Activated CD8-positive, alpha-beta memory T cell treated with anti-CD3 and anti-CD28 coated beads, Interleukin-2, amount 10 ng/mL, durations not matched to agents 7 days and 5 days (primary cell): Measurements from ENCODE around the gene UTF1. TPM values are rescaled to one million over a fixed set of nuclear protein-coding genes. Genes with fewer than 3 reads are reported as not detected.
A peak's percentile ranks its signal among the peaks of the same experiment; 100 is the strongest.
"Not testable (repeated sequence)": the region's sequence is repeated elsewhere in the genome, so short reads cannot be mapped to it uniquely, and the experiment has no call there.

ENCODE experiments used
- ATAC-seq: fragments of 150-1000 bp; cut with Tn5 transposase; one replicate; pipeline ENCODE4 v1.10.0; 2021; ENCODE audit warnings: moderate library complexity
- CTCF ChIA-PET: fragments of 350-600 bp; sonication (Branson Sonifier 250); formaldehyde crosslinking; loops from one replicate; lab custom pipeline; 2021; ENCODE audit warnings: antibody characterized with exemption; lab: Charles Lee
- DNase-seq: peaks from one replicate; pipeline ENCODE4 v3.0.0-alpha.2; 2020
- H3K27ac Mint-ChIP-seq: one replicate; pipeline ENCODE4 v1.8.0; 2021; ENCODE audit warnings: mild to moderate bottlenecking, mixed read lengths
- H3K27me3 Mint-ChIP-seq: one replicate; pipeline ENCODE4 v1.8.0; 2021; ENCODE audit warnings: mixed read lengths
- H3K36me3 Mint-ChIP-seq: one replicate; pipeline ENCODE4 v1.8.0; 2021; ENCODE audit warnings: mild to moderate bottlenecking, mixed read lengths
- H3K4me1 Mint-ChIP-seq: one replicate; pipeline ENCODE4 v1.8.0; 2021; ENCODE audit warnings: mixed read lengths
- H3K4me3 Mint-ChIP-seq: one replicate; pipeline ENCODE4 v1.8.0; 2021; ENCODE audit warnings: mild to moderate bottlenecking, moderate library complexity, mixed read lengths
- H3K9me3 Mint-ChIP-seq: one replicate; pipeline ENCODE4 v1.8.0; 2022; ENCODE audit warnings: low read depth, mixed read lengths
- total RNA-seq, 2 experiments: library from RNA; stranded (reverse); gene quantifications; one replicate each; pipeline ENCODE4 v1.2.3, GENCODE V29; 2021

The UTF1 gene
- total RNA-seq, 2 experiments from 2014 or later, result not detected

- Mint-ChIP-seq H3K36me3 (no peaks in the 10 kb centered on the region), H3K27ac (no peak overlapping the region), H3K27me3 (peaks cover 53% of the 10 kb centered on the region)
These were observed 2.0 kb downstream of the UTF1 start for GRCh38 chr10:133231946-133232574.

GRCh38 chr10:133234796-133235195, 4.8 kb downstream of the UTF1 start:
- peak; percentile 8 for ATAC-seq
- CTCF ChIA-PET, H3K9me3 Mint-ChIP-seq, H3K27ac Mint-ChIP-seq, H3K4me3 Mint-ChIP-seq, H3K36me3 Mint-ChIP-seq, DNase-seq, H3K4me1 Mint-ChIP-seq: not testable (repeated sequence)
- peaks cover 54% of the 10 kb centered on the region for H3K27me3 Mint-ChIP-seq

More at GRCh38 chr10:133231946-133232574, 2.0 kb downstream of the UTF1 start:
- DNase-seq (no peak), ATAC-seq (no peak)
- H3K4me1 Mint-ChIP-seq, result peaks cover 10% of the 10 kb centered on the region
- H3K4me3 Mint-ChIP-seq, result no peak overlapping the region
- CTCF ChIA-PET, result no interaction called here
- H3K9me3 Mint-ChIP-seq, result no peaks in the 10 kb centered on the region

DNA sequence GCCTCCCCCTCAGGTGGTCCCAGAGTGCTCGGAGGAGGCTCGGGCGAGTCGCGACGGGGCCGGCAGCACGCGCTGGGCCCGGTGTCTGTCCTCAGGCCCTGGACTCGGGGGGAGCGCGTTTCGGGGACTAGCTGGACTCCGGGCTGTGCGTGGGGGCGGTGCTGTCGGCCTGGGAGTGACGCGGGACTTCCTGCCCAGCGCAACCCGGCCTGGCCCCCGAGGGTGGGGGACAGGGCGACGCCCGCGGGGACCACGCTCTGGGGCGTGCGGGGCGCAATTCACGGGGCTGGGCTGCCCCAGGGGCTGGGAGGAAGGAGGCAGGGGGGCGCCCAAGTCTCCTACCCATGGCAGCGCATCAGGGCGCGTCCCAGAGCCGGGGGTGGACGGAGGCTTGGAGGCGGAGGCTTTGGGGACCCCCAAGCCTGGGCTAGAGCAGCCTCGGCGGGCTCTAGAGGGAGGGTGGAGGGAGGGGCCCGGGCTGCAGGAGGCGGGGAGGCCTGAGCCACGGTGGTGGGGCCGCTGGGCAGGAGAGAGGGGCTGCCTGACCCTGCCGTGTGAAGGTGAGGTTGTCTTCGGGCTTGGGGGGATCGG, 5.3 kb downstream of the UTF1 start:
- H3K4me1 Mint-ChIP-seq, result peaks cover 5% of the 10 kb centered on the region
- no peaks in the 10 kb centered on the region for H3K9me3 Mint-ChIP-seq
- peaks cover 54% of the 10 kb centered on the region for H3K27me3 Mint-ChIP-seq
- peak; percentile 21 for ATAC-seq
- CTCF ChIA-PET, result no interaction called here
- no peak for DNase-seq
- no peak overlapping the region for H3K4me3 Mint-ChIP-seq
- no peaks in the 10 kb centered on the region for H3K36me3 Mint-ChIP-seq
- no peak overlapping the region for H3K27ac Mint-ChIP-seq

- H3K4me3 Mint-ChIP-seq, result no peak overlapping the region
- DNase-seq (no peak), ATAC-seq (no peak)
- peaks cover 8% of the 10 kb centered on the region for H3K4me1 Mint-ChIP-seq
- H3K27me3 Mint-ChIP-seq, result peaks cover 58% of the 10 kb centered on the region
- no peaks in the 10 kb centered on the region for H3K36me3 Mint-ChIP-seq
- no peaks in the 10 kb centered on the region for H3K9me3 Mint-ChIP-seq
- no peak overlapping the region for H3K27ac Mint-ChIP-seq
- CTCF ChIA-PET, result no interaction called here
These were observed 5.9 kb downstream of the UTF1 start for GRCh38 chr10:133235932-133236331.

GRCh38 chr10:133236401-133237240, 6.6 kb downstream of the UTF1 start:
- CTCF ChIA-PET, result no interaction called here
- Mint-ChIP-seq H3K27me3 (peaks cover 60% of the 10 kb centered on the region), H3K9me3 (no peaks in the 10 kb centered on the region), H3K36me3 (no peaks in the 10 kb centered on the region), H3K27ac (no peak overlapping the region), H3K4me1 (peaks cover 15% of the 10 kb centered on the region), H3K4me3 (no peak overlapping the region)
- ATAC-seq (no peak), DNase-seq (no peak)

DNA sequence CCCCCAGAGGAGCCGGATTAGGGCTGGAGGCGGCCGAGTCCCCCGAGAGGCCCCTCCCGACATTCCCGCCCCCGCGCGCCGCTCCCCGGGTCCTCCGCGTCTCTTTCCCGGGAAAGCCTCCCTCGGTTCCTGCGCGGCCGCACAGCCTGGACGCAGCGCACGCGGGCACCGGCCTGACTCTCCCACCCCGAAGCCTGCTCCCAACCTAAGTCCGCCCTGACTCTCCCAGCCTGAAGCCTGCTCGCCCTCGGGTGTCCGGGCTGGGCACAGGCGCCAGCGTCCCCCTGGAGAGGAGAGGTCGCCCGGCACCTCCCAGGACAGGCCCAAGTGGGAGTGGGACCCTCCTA, 7.2 kb downstream of the UTF1 start:
- DNase-seq (no peak), ATAC-seq (no peak)
- no peaks in the 10 kb centered on the region for H3K36me3 Mint-ChIP-seq
- H3K4me3 Mint-ChIP-seq, result no peak overlapping the region
- peaks cover 57% of the 10 kb centered on the region for H3K27me3 Mint-ChIP-seq
- H3K9me3 Mint-ChIP-seq, result no peaks in the 10 kb centered on the region
- peaks cover 20% of the 10 kb centered on the region for H3K4me1 Mint-ChIP-seq
- CTCF ChIA-PET, result interaction anchor here (1.4 kb wide), 1 partner anchor 20 kb away, joined by 3 read pairs; no protein-coding TSS in a partner anchor
- H3K27ac Mint-ChIP-seq, result no peak overlapping the region

DNA sequence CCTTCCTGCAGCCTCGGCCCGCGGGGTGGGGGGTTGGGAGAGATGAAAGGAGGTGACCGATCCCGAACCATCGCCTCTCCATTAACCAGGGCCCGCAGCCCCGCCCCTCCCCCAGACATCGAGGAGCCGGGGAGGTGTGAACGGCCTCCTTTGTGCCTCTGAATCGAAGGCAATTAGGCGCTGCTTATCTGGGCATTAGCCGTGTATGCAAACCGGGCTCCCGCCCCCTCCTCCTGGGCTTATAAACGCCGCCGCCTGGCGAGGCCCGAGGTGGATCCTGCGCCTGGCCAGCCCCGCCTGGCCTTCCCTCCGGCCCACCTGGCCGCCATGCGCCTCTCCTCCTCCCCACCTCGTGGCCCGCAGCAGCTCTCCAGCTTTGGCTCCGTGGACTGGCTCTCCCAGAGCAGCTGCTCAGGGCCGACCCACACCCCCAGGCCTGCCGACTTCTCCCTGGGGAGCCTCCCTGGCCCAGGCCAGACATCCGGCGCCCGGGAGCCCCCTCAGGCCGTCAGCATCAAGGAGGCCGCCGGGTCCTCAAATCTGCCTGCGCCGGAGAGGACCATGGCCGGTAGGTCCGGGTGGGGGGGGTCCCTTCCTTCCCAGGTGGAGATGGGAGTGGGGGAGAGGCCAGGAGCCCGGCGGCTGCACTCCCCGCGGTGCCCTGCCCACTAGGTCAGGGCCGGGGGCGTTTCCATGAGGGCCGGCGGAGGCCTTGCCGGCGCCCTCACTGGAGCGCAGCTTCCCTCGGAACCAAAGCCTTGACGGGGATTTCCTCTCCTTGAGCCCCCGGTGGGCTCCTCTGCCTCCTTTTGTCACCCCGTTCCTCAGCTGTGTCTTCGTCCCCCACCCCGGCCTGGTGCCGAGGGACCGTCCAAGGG, 7.8 kb downstream of the UTF1 start, which contains the start of gene VENTX:
VENTX (plus strand) TSS at position 268 of the 878 bp plus-strand sequence; CDS start at position 328, 60 bp downstream.
- ATAC-seq, result no peak

GRCh38 chr10:133238466-133238804, 8.4 kb downstream of the UTF1 start:
- DNase-seq, result no peak
- ATAC-seq, result no peak
- CTCF ChIA-PET, result interaction anchor here (1.0 to 1.4 kb wide), 2 partner anchors 19 to 91 kb away, joined by 3 read pairs; no protein-coding TSS in a partner anchor
- Mint-ChIP-seq H3K27me3 (peaks cover 51% of the 10 kb centered on the region), H3K36me3 (no peaks in the 10 kb centered on the region), H3K9me3 (no peaks in the 10 kb centered on the region), H3K4me3 (no peak overlapping the region), H3K27ac (no peak overlapping the region), H3K4me1 (peaks cover 23% of the 10 kb centered on the region)

More for the DNA sequence above, 7.8 kb downstream of the UTF1 start, which contains the start of gene VENTX:
- no peak within 1 kb of the TSS for H3K27ac Mint-ChIP-seq
- CTCF ChIA-PET, result interaction anchor here (1.4 kb wide), 1 partner anchor 19 kb away, joined by 3 read pairs; no protein-coding TSS in a partner anchor
- DNase-seq, result no peak
- peaks cover 23% of the 10 kb centered on the region for H3K4me1 Mint-ChIP-seq
- H3K4me3 Mint-ChIP-seq, result no peak within 1 kb of the TSS
- H3K9me3 Mint-ChIP-seq, result no peaks in the 10 kb centered on the region
- H3K27me3 Mint-ChIP-seq, result peaks cover 55% of the 10 kb centered on the region
- H3K36me3 Mint-ChIP-seq, result no peaks in the 10 kb centered on the region

GRCh38 chr10:133239990-133240389, 10.0 kb downstream of the UTF1 start:
- no peak for ATAC-seq
- H3K27ac Mint-ChIP-seq, result no peak overlapping the region
- no peak for DNase-seq
- H3K9me3 Mint-ChIP-seq, result no peaks in the 10 kb centered on the region
- no peak overlapping the region for H3K4me3 Mint-ChIP-seq
- peaks cover 23% of the 10 kb centered on the region for H3K4me1 Mint-ChIP-seq
- CTCF ChIA-PET, result no interaction called here
- H3K27me3 Mint-ChIP-seq, result peaks cover 39% of the 10 kb centered on the region
- H3K36me3 Mint-ChIP-seq, result no peaks in the 10 kb centered on the region

DNA sequence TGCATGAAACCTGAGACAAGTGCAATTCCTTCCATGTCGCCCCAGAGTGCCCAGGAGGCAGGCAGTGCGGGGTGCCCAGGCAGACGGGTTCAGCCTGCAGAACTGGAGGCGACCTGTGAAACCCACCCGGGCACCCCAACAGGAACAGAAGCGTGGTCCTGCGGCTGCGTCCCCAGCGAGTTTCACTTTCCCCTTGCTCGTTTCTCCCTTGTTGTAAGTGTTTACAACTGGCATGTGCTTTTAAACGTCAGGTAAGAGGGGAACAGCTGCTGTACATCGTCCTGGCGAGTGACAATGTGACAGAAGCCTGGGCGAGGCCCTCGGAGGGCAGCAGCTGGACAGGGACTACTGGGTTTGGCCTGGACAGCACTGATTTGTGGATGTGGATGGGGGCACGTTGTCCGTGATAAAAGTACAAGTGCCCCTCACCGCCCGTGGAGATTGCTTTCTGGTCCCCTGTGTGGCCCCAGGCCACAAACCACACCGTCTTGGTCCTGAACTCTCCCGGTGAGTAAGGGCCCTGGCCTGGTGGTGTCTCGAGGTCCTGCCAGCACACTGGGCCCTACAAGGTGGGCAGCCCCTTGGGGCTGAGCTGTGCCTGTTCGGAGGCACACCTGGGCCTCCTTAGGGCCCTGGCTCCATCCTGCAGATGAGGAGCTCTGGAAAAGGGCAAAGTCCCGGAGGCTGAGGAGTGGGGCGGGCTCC, 11.6 kb downstream of the UTF1 start:
- no peaks in the 10 kb centered on the region for H3K9me3 Mint-ChIP-seq
- CTCF ChIA-PET, result interaction anchor here (0.9 kb wide), 1 partner anchor 8 kb away, joined by 3 read pairs; no protein-coding TSS in a partner anchor
- H3K4me3 Mint-ChIP-seq, result peak overlapping the region; percentile 73
- ATAC-seq (peak; percentile 64), DNase-seq (peak; percentile 60)
- peaks cover 33% of the 10 kb centered on the region for H3K27me3 Mint-ChIP-seq
- no peak overlapping the region for H3K27ac Mint-ChIP-seq
- peaks cover 18% of the 10 kb centered on the region for H3K4me1 Mint-ChIP-seq
- H3K36me3 Mint-ChIP-seq, result no peaks in the 10 kb centered on the region

DNA sequence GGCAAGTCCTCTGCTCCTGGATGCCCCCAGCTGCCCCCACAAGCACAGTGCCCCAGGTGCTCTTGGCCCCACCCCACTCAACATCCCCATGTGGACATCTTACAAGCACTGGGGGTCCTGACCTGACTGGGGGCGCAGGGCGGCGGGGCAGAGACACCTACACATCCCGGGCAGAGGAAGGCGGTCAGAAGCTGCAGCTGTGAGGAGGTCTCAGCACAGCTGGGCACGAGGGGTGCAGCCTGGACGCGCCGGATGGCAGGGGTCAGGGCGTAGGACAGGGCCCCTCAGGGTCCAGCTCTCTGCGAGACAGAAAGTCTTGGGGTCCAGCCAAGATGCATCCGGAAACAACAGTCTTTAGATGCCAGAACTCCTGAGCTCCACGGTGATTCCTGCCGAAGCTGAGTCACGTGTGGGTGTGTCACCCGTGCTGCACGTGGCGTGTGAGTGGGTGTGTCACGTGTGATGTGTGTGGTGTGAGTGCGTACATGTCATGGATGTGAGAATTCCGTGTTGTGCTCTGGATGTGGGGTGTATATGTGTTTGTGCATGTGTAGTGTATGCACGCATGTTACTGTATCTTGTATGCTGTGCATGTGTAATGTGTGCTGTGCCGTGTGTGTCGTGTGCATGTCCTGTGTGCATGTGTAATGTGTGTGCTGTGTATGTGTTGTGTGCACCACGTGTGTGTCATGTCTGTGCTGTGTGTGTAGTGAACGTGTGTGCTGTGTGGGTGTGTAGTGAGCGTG, 12.8 kb downstream of the UTF1 start:
- DNase-seq (no peak), ATAC-seq (no peak)
- Mint-ChIP-seq H3K36me3 (no peaks in the 10 kb centered on the region), H3K27me3 (peaks cover 29% of the 10 kb centered on the region), H3K4me1 (peaks cover 20% of the 10 kb centered on the region), H3K4me3 (no peak overlapping the region), H3K9me3 (no peaks in the 10 kb centered on the region), H3K27ac (no peak overlapping the region)
- CTCF ChIA-PET, result interaction anchor here (0.9 kb wide), 1 partner anchor 9 kb away, joined by 3 read pairs; no protein-coding TSS in a partner anchor

- H3K4me1 Mint-ChIP-seq, result peaks cover 20% of the 10 kb centered on the region
- DNase-seq, result no peak
- no peaks in the 10 kb centered on the region for H3K36me3 Mint-ChIP-seq
- no peak for ATAC-seq
- CTCF ChIA-PET, result no interaction called here
- no peaks in the 10 kb centered on the region for H3K9me3 Mint-ChIP-seq
- peaks cover 24% of the 10 kb centered on the region for H3K27me3 Mint-ChIP-seq
- H3K4me3 Mint-ChIP-seq, result no peak overlapping the region
- no peak overlapping the region for H3K27ac Mint-ChIP-seq
These were observed 13.6 kb downstream of the UTF1 start for GRCh38 chr10:133243593-133243992.
